OCI-LY3 (cell line): Measurements from ENCODE around the gene UMODL1.

Experiments used
- EZH2phosphoT487 ChIP-seq: fragments of 200-600 bp; shearing (Covaris generic); IDR thresholded peaks from 2 replicates; pipeline ENCODE4 v1.6.1; 2018; ENCODE audit warnings: antibody characterized with exemption, mixed run types, low read depth
- TF ChIP-seq, protein P1 (sequence below): fragments of 200-600, 300-600 bp; sonication (generic); IDR thresholded peaks from 2 replicates; pipeline ENCODE4 v1.5.1; 2014; ENCODE audit warnings: antibody characterized with exemption, low read length, low read depth

DNA sequence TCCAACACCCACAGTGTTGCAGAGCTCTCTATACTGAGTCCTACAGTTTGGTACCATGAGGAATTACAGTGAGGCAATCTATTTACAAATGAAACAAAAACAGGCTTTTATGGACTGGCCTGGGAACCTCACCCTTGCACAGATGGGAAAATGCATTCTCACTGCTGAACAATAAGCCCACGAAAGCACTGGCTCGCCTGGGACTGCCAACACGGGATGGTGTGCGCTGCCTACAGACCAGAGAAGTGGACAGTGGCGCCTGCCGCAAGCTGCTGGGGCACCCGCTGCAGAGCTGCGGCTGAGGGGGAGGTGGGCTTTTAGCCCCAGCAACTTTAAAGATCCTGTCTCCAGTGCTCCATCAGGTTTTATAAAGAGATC is 119.4 kb downstream of the UMODL1 start:
- TF ChIP-seq, protein P1, sequence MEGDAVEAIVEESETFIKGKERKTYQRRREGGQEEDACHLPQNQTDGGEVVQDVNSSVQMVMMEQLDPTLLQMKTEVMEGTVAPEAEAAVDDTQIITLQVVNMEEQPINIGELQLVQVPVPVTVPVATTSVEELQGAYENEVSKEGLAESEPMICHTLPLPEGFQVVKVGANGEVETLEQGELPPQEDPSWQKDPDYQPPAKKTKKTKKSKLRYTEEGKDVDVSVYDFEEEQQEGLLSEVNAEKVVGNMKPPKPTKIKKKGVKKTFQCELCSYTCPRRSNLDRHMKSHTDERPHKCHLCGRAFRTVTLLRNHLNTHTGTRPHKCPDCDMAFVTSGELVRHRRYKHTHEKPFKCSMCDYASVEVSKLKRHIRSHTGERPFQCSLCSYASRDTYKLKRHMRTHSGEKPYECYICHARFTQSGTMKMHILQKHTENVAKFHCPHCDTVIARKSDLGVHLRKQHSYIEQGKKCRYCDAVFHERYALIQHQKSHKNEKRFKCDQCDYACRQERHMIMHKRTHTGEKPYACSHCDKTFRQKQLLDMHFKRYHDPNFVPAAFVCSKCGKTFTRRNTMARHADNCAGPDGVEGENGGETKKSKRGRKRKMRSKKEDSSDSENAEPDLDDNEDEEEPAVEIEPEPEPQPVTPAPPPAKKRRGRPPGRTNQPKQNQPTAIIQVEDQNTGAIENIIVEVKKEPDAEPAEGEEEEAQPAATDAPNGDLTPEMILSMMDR = no peak
- TF ChIP-seq EZH2phosphoT487 = no peak
